Measurements from ENCODE around the gene MIF. TPM values are rescaled to one million over a fixed set of nuclear protein-coding genes. Genes with fewer than 3 reads are reported as not detected.
"Not testable (repeated sequence)": the region's sequence is repeated elsewhere in the genome, so short reads cannot be mapped to it uniquely, and the experiment has no call there.

MIF gene
- total and polyA plus RNA-seq, 2 donors from 2014 or later = 505 to 1,211 TPM

GRCh38 chr22:23913661-23914353 lies 19.6 kb downstream of the MIF start:
- no peaks in the 10 kb centered on the region for H3K27me3 ChIP-seq (ENCODE audit: control insufficient read depth, insufficient read depth, low read length)
- peak overlapping the region; percentile 89 to 90 for H3K27ac ChIP-seq (ENCODE audit: low read depth in 2 of 2, low read length in 2 of 2)
- H3K9ac ChIP-seq (ENCODE audit: low read length in 3 of 3) = peak overlapping the region; percentile 68 to 73 (median 70)
- H3K4me1 ChIP-seq (ENCODE audit: control insufficient read depth in 2 of 3, insufficient read depth in 2 of 3, low read depth in 1 of 3, low read length in 3 of 3) = peaks cover 0 to 16% (median 2%) of the 10 kb centered on the region in 3 donors
- intact Hi-C loops (cut with DNase I) = no loop called here
- FAIRE-seq (peak; percentile 82), DNase-seq (peak; percentile 99 to 100 (median 100))
- TF ChIP-seq CTCF (IDR thresholded peaks at IDR 0.05; ENCODE audit: borderline replicate concordance, extremely low read depth, insufficient read depth) = no peak
- no peaks in the 10 kb centered on the region for H3K9me3 ChIP-seq (ENCODE audit: control insufficient read depth in 2 of 3, insufficient read depth in 1 of 3, low read length in 3 of 3)
- H3K36me3 ChIP-seq (ENCODE audit: control insufficient read depth in 2 of 3, insufficient read depth in 3 of 3, low read length in 3 of 3) = no peaks in the 10 kb centered on the region
- H3K4me3 ChIP-seq (ENCODE audit: low read length in 3 of 3) = peak overlapping the region; percentile 76 to 78 (median 78)

- H3K4me1 ChIP-seq (ENCODE audit: control insufficient read depth in 2 of 3, insufficient read depth in 2 of 3, low read depth in 1 of 3, low read length in 3 of 3) = peaks cover 2 to 13% (median 3%) of the 10 kb centered on the region in 3 donors
- no peak for FAIRE-seq
- no peaks in the 10 kb centered on the region for H3K36me3 ChIP-seq (ENCODE audit: control insufficient read depth in 2 of 3, insufficient read depth in 3 of 3, low read length in 3 of 3)
- H3K9me3 ChIP-seq (ENCODE audit: control insufficient read depth in 2 of 3, insufficient read depth in 1 of 3, low read length in 3 of 3) = no peaks in the 10 kb centered on the region
- no peak for TF ChIP-seq CTCF (IDR thresholded peaks at IDR 0.05; ENCODE audit: borderline replicate concordance, extremely low read depth, insufficient read depth)
- no peak overlapping the region for H3K4me3 ChIP-seq (ENCODE audit: low read length in 3 of 3)
- H3K9ac ChIP-seq (ENCODE audit: low read length in 3 of 3) = no peak overlapping the region
- intact Hi-C loops (cut with DNase I) = no loop called here
- no peak for DNase-seq
- no peak overlapping the region for H3K27ac ChIP-seq (ENCODE audit: low read depth in 2 of 2, low read length in 2 of 2)
- H3K27me3 ChIP-seq (ENCODE audit: control insufficient read depth, insufficient read depth, low read length) = no peaks in the 10 kb centered on the region
Measured at GRCh38 chr22:23915290-23915689, 21.1 kb downstream of the MIF start.

GRCh38 chr22:23920267-23920611 lies 26.1 kb downstream of the MIF start:
- intact Hi-C loops (cut with DNase I); H3K27me3 ChIP-seq (ENCODE audit: control insufficient read depth, insufficient read depth, low read length); H3K9me3 ChIP-seq (ENCODE audit: control insufficient read depth in 2 of 3, insufficient read depth in 1 of 3, low read length in 3 of 3); DNase-seq; H3K4me3 ChIP-seq (ENCODE audit: low read length in 3 of 3); FAIRE-seq; H3K36me3 ChIP-seq (ENCODE audit: control insufficient read depth in 2 of 3, insufficient read depth in 3 of 3, low read length in 3 of 3): not testable (repeated sequence)
- Histone ChIP-seq H3K4me1 (ENCODE audit: control insufficient read depth in 2 of 3, insufficient read depth in 2 of 3, low read depth in 1 of 3, low read length in 3 of 3) (peaks cover 0 to 11% (median 3%) of the 10 kb centered on the region in 3 donors), H3K9ac (ENCODE audit: low read length in 3 of 3) (peak overlapping the region in 1 of 3 donors; percentile 19), H3K27ac (ENCODE audit: low read depth in 2 of 2, low read length in 2 of 2) (peak overlapping the region; percentile 47 to 51)

GRCh38 chr22:23921586-23922201 lies 27.5 kb downstream of the MIF start:
- H3K4me1 ChIP-seq (ENCODE audit: control insufficient read depth in 2 of 3, insufficient read depth in 2 of 3, low read depth in 1 of 3, low read length in 3 of 3) = peaks cover 0 to 11% (median 3%) of the 10 kb centered on the region in 3 donors
- H3K4me3 ChIP-seq (ENCODE audit: low read length in 3 of 3); H3K36me3 ChIP-seq (ENCODE audit: control insufficient read depth in 2 of 3, insufficient read depth in 3 of 3, low read length in 3 of 3); H3K27ac ChIP-seq (ENCODE audit: low read depth in 2 of 2, low read length in 2 of 2); FAIRE-seq; H3K9ac ChIP-seq (ENCODE audit: low read length in 3 of 3); H3K9me3 ChIP-seq (ENCODE audit: control insufficient read depth in 2 of 3, insufficient read depth in 1 of 3, low read length in 3 of 3); H3K27me3 ChIP-seq (ENCODE audit: control insufficient read depth, insufficient read depth, low read length); intact Hi-C loops (cut with DNase I): not testable (repeated sequence)
- DNase-seq = peak in 1 of 5 donors; percentile 45
